Uterus (tissue), 2 donors: ENCODE results near the gene ABCA2.

ENCODE experiments used
- POLR2A ChIP-seq, 2 donors: fragments of 450-650 bp; IDR thresholded peaks; one replicate each; pipeline ENCODE4 v1.6.1; 2016; ENCODE audit warnings: antibody characterized with exemption in 2 of 2, mild to moderate bottlenecking in 1 of 2, moderate library complexity in 1 of 2
- TF ChIP-seq, protein P1 (sequence below), 4 experiments: fragments of 200-600 bp in 2 of 4; fragments of 450-650 bp in 2 of 4; sonication (generic) in 2 of 4; IDR thresholded peaks; one replicate each; pipeline ENCODE4 v1.5.1; 2016 to 2019; ENCODE audit warnings: antibody characterized with exemption in 4 of 4, mild to moderate bottlenecking in 2 of 4, moderate library complexity in 1 of 4

DNA sequence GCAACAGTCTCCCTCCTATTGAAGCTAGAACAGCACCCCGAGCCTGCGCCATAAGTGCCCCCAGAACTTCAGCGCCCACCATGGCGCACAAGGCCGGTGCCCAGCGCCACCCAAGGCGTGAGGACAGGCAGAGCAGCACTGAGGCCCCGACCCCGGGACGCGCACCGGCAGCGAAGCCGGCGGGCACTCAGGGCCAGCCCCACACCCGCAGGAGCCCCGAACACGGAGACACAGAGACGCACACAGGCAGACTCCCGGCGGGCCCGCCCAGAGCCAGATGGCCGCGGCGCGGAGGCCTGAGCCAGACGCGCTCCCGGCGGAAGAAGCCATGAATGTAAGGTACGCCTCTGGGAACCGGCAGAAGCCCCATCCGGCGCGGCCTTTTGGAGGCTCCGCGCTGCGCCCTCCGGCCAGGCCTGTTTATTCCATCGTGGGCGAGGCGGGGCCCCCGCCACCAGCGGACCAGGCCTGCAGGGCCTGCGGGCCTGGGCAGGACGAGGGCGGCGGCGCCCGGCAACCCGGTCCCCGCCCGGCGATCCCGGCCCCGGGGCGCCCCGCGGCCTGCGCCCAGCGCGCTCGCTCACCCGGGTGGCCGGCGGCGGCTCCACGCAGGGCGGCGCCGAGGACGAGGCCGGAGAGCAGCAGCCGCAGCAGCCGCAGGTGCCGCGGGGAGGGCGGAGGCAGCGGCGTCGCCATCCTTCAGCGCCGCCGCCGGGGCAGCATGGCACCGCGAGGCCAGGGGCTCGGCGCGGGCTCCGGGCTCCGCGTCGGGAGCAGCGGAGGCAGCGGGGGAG, 17.5 kb upstream of the ABCA2 start:
- TF ChIP-seq, protein P1, sequence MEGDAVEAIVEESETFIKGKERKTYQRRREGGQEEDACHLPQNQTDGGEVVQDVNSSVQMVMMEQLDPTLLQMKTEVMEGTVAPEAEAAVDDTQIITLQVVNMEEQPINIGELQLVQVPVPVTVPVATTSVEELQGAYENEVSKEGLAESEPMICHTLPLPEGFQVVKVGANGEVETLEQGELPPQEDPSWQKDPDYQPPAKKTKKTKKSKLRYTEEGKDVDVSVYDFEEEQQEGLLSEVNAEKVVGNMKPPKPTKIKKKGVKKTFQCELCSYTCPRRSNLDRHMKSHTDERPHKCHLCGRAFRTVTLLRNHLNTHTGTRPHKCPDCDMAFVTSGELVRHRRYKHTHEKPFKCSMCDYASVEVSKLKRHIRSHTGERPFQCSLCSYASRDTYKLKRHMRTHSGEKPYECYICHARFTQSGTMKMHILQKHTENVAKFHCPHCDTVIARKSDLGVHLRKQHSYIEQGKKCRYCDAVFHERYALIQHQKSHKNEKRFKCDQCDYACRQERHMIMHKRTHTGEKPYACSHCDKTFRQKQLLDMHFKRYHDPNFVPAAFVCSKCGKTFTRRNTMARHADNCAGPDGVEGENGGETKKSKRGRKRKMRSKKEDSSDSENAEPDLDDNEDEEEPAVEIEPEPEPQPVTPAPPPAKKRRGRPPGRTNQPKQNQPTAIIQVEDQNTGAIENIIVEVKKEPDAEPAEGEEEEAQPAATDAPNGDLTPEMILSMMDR (IDR thresholded peaks at IDR 0.05) = no peak
- TF ChIP-seq POLR2A (IDR thresholded peaks at IDR 0.05) = no peak
